ENCODE data around the gene PPIG.

- TF ChIP-seq REST (IDR thresholded peaks at IDR 0.05; ENCODE audit: insufficient read depth in 1 of 2, low read depth in 2 of 2, low read length in 2 of 2): no peak
- no peak for TF ChIP-seq SIN3A (IDR thresholded peaks at IDR 0.05; ENCODE audit: borderline replicate concordance, insufficient read depth, low read length)
Observed at GRCh38 chr2:169572189-169572588, 12.0 kb upstream of the PPIG start.
